Left ventricle myocardium inferior (tissue), 1 donor: ENCODE data around the gene RFTN1. TPM values are rescaled to one million over a fixed set of nuclear protein-coding genes. Genes with fewer than 3 reads are reported as not detected.

Source experiments
- DNase-seq: peaks from one replicate; pipeline ENCODE4 v3.0.0-alpha.2; 2020
- H3K27ac ChIP-seq: fragments of 200-600 bp; replicated peaks from 2 replicates; pipeline ENCODE4 v1.8.0; 2021
- H3K27me3 ChIP-seq: fragments of 200-600 bp; 2 replicates; pipeline ENCODE4 v1.8.0; 2021; ENCODE audit warnings: low read depth
- H3K36me3 ChIP-seq: fragments of 200-600 bp; 2 replicates; pipeline ENCODE4 v1.8.0; 2021
- H3K4me1 ChIP-seq: fragments of 200-600 bp; 2 replicates; pipeline ENCODE4 v1.8.0; 2021
- H3K4me3 ChIP-seq: fragments of 200-600 bp; 2 replicates; pipeline ENCODE4 v1.8.0; 2021; ENCODE audit warnings: mild to moderate bottlenecking, moderate library complexity
- H3K9me3 ChIP-seq: fragments of 200-600 bp; replicated peaks from 2 replicates; pipeline ENCODE4 v1.8.0; 2021
- intact Hi-C: fragments of 100-400 bp; cut with micrococcal nuclease; formaldehyde crosslinking; loops from one replicate; pipeline ENCODE4 v1.11.0; 2022
- total RNA-seq: library from RNA; stranded (reverse); fragmentation: NEBNext Ultra II Directional; extraction: Animal tissue kit (Norgen Biotek cat#: 25700); gene quantifications from one replicate; pipeline ENCODE4 v1.2.1, GENCODE V29; 2021
- TF ChIP-seq, protein P1 (sequence below): fragments of 200-600 bp; IDR thresholded peaks from 2 replicates; pipeline ENCODE4 v1.8.0; 2021; ENCODE audit warnings: antibody characterized with exemption, mild to moderate bottlenecking, borderline replicate concordance
- donor health status: DM: no; HTN: yes; CAD: no; lungs with severe emphysema.

RFTN1 gene
- total RNA-seq, 1 donor from 2014 or later = 22.9 TPM

GRCh38 chr3:16550676-16551341 lies 37.3 kb upstream of the RFTN1 start:
- intact Hi-C loops = no loop called here
- H3K9me3 ChIP-seq = no peaks in the 10 kb centered on the region
- H3K36me3 ChIP-seq = no peaks in the 10 kb centered on the region
- peak overlapping the region; percentile 42 for H3K4me3 ChIP-seq
- peak overlapping the region; percentile 69 for H3K27ac ChIP-seq
- peaks cover 24% of the 10 kb centered on the region for H3K4me1 ChIP-seq
- TF ChIP-seq, protein P1, sequence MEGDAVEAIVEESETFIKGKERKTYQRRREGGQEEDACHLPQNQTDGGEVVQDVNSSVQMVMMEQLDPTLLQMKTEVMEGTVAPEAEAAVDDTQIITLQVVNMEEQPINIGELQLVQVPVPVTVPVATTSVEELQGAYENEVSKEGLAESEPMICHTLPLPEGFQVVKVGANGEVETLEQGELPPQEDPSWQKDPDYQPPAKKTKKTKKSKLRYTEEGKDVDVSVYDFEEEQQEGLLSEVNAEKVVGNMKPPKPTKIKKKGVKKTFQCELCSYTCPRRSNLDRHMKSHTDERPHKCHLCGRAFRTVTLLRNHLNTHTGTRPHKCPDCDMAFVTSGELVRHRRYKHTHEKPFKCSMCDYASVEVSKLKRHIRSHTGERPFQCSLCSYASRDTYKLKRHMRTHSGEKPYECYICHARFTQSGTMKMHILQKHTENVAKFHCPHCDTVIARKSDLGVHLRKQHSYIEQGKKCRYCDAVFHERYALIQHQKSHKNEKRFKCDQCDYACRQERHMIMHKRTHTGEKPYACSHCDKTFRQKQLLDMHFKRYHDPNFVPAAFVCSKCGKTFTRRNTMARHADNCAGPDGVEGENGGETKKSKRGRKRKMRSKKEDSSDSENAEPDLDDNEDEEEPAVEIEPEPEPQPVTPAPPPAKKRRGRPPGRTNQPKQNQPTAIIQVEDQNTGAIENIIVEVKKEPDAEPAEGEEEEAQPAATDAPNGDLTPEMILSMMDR = peak; percentile 93
- H3K27me3 ChIP-seq = no peaks in the 10 kb centered on the region
- DNase-seq = no peak

DNA sequence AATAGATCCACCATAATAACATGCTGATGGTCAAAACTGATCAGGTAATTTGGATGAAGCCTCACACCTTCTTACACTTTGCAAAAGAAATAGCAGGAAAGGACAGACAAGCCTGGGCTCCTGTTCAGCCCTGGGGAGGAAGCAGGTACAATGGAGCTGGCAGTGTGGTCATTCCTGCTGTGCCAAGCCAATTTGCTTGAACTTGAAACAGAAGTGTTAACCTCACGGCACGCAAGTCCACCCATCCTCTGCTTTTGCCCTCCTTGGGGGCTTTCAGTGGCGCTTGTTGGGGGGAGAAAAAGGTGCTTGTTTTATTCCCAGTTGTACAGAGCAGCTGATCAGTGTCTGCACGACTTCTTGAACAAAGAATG lies 36.8 kb upstream of the RFTN1 start:
- intact Hi-C loops = no loop called here
- H3K27me3 ChIP-seq = no peaks in the 10 kb centered on the region
- H3K36me3 ChIP-seq = no peaks in the 10 kb centered on the region
- peaks cover 24% of the 10 kb centered on the region for H3K4me1 ChIP-seq
- TF ChIP-seq, protein P1 = no peak
- H3K4me3 ChIP-seq = peak overlapping the region; percentile 42
- peak overlapping the region; percentile 69 for H3K27ac ChIP-seq
- no peak for DNase-seq
- H3K9me3 ChIP-seq = no peaks in the 10 kb centered on the region

- H3K4me1 ChIP-seq = peaks cover 39% of the 10 kb centered on the region
- no peak overlapping the region for H3K4me3 ChIP-seq
- no peak overlapping the region for H3K27ac ChIP-seq
- no peaks in the 10 kb centered on the region for H3K9me3 ChIP-seq
- no peaks in the 10 kb centered on the region for H3K36me3 ChIP-seq
- DNase-seq = no peak
- TF ChIP-seq, protein P1 = no peak
- no peaks in the 10 kb centered on the region for H3K27me3 ChIP-seq
- intact Hi-C loops = loop anchor here (2.0 kb wide), 1 partner anchor 260 kb away; no protein-coding TSS in a partner anchor
These were observed 35.2 kb upstream of the RFTN1 start for GRCh38 chr3:16548721-16549120.

- Histone ChIP-seq H3K36me3 (no peaks in the 10 kb centered on the region), H3K9me3 (no peaks in the 10 kb centered on the region), H3K27me3 (no peaks in the 10 kb centered on the region), H3K4me1 (peaks cover 49% of the 10 kb centered on the region), H3K4me3 (no peak overlapping the region), H3K27ac (peak overlapping the region; percentile 91)
- no peak for DNase-seq
- TF ChIP-seq, protein P1 = no peak
- intact Hi-C loops = loop anchor here (2.0 kb wide), 1 partner anchor 259 kb away; no protein-coding TSS in a partner anchor
These were observed 34.3 kb upstream of the RFTN1 start for GRCh38 chr3:16547561-16548357.

- Histone ChIP-seq H3K4me1 (peaks cover 49% of the 10 kb centered on the region), H3K36me3 (no peaks in the 10 kb centered on the region), H3K27ac (peak overlapping the region; percentile 91), H3K4me3 (no peak overlapping the region), H3K9me3 (no peaks in the 10 kb centered on the region), H3K27me3 (no peaks in the 10 kb centered on the region)
- no peak for DNase-seq
- intact Hi-C loops = no loop called here
- TF ChIP-seq, protein P1 = no peak
These were observed 32.9 kb upstream of the RFTN1 start for GRCh38 chr3:16546186-16547010.
